H9 (cell line): ENCODE results near the gene EPS15. TPM values are rescaled to one million over a fixed set of nuclear protein-coding genes. Genes with fewer than 3 reads are reported as not detected.

Experiments
- DNase-seq: peaks from one replicate; pipeline ENCODE4 v3.0.0-alpha.2; 2017
- H2AFZ ChIP-seq: one replicate; pipeline ENCODE4 v1.6.1; 2013; ENCODE audit warnings: mild to moderate bottlenecking, low read length, control low read depth, moderate library complexity
- H2AK5ac ChIP-seq: 2 replicates; pipeline ENCODE4 v1.6.1; 2013; ENCODE audit warnings: low read length, control low read depth, mixed read lengths; ENCODE audit not compliant: insufficient read length
- H2BK120ac ChIP-seq: one replicate; pipeline ENCODE4 v1.6.1; 2013; ENCODE audit warnings: low read depth, mild to moderate bottlenecking, low read length, control low read depth, inconsistent platforms; ENCODE audit not compliant: poor library complexity, severe bottlenecking
- H2BK12ac ChIP-seq: 2 replicates; pipeline ENCODE4 v1.6.1; 2013; ENCODE audit warnings: low read length, control low read depth, mixed read lengths, low read depth; ENCODE audit not compliant: insufficient read length
- H2BK15ac ChIP-seq: 2 replicates; pipeline ENCODE4 v1.6.1; 2013; ENCODE audit warnings: low read depth, low read length, control low read depth
- H2BK20ac ChIP-seq: one replicate; pipeline ENCODE4 v1.6.1; 2013; ENCODE audit warnings: low read depth, mild to moderate bottlenecking, low read length, control low read depth, inconsistent platforms; ENCODE audit not compliant: poor library complexity, severe bottlenecking
- H2BK5ac ChIP-seq: 2 replicates; pipeline ENCODE4 v1.6.1; 2013; ENCODE audit warnings: low read length, control low read depth, mixed read lengths; ENCODE audit not compliant: insufficient read length
- H3K14ac ChIP-seq: 2 replicates; pipeline ENCODE4 v1.6.1; 2013; ENCODE audit warnings: low read length, control low read depth; ENCODE audit not compliant: insufficient read depth
- H3K18ac ChIP-seq: 2 replicates; pipeline ENCODE4 v1.6.1; 2013; ENCODE audit warnings: low read depth, mild to moderate bottlenecking, mixed read lengths, low read length, control low read depth; ENCODE audit not compliant: insufficient read length
- H3K23ac ChIP-seq: 2 replicates; pipeline ENCODE4 v1.6.1; 2013; ENCODE audit warnings: low read length, control low read depth, mixed read lengths, low read depth; ENCODE audit not compliant: insufficient read length
- H3K23me2 ChIP-seq: 2 replicates; pipeline ENCODE4 v1.6.1; 2013; ENCODE audit warnings: low read depth, mild to moderate bottlenecking, mixed read lengths, low read length, control low read depth; ENCODE audit not compliant: insufficient read length, poor library complexity, severe bottlenecking
- H3K27ac ChIP-seq: 2 replicates; pipeline ENCODE4 v1.5.1; 2013; ENCODE audit warnings: low read length, control low read depth, mixed read lengths, low read depth; ENCODE audit not compliant: insufficient read length
- H3K27me3 ChIP-seq: 2 replicates; pipeline ENCODE4 v1.6.1; 2013; ENCODE audit warnings: low read length, control low read depth, inconsistent platforms; ENCODE audit not compliant: insufficient read depth
- H3K4ac ChIP-seq: 2 replicates; pipeline ENCODE4 v1.6.1; 2013; ENCODE audit warnings: low read depth, mild to moderate bottlenecking, control low read depth, inconsistent platforms, low read length, moderate library complexity
- H3K4me1 ChIP-seq: 2 replicates; pipeline ENCODE4 v1.6.1; 2013; ENCODE audit warnings: low read length, control low read depth, inconsistent platforms; ENCODE audit not compliant: insufficient read depth
- H3K4me2 ChIP-seq: 2 replicates; pipeline ENCODE4 v1.6.1; 2013; ENCODE audit warnings: low read length, control low read depth, mixed read lengths; ENCODE audit not compliant: insufficient read length, insufficient read depth
- H3K56ac ChIP-seq: 2 replicates; pipeline ENCODE4 v1.6.1; 2013; ENCODE audit warnings: low read depth, mild to moderate bottlenecking, mixed read lengths, low read length, control low read depth; ENCODE audit not compliant: insufficient read length
- H3K79me1 ChIP-seq: 2 replicates; pipeline ENCODE4 v1.6.1; 2013; ENCODE audit warnings: low read depth, mild to moderate bottlenecking, moderate library complexity, low read length, control low read depth, inconsistent platforms; ENCODE audit not compliant: insufficient read depth, poor library complexity, severe bottlenecking
- H3K79me2 ChIP-seq: 2 replicates; pipeline ENCODE4 v1.6.1; 2013; ENCODE audit warnings: low read length, control low read depth, inconsistent platforms; ENCODE audit not compliant: insufficient read depth
- H3K9ac ChIP-seq: 2 replicates; pipeline ENCODE4 v1.6.1; 2013; ENCODE audit warnings: low read length, control low read depth, mixed read lengths; ENCODE audit not compliant: insufficient read length; ENCODE audit errors: extremely low read depth
- H3K9me3 ChIP-seq: one replicate; pipeline ENCODE4 v1.6.1; 2013; ENCODE audit warnings: low read depth, low read length, inconsistent platforms; ENCODE audit not compliant: control insufficient read depth
- H3T11ph ChIP-seq: one replicate; pipeline ENCODE4 v1.6.1; 2013; ENCODE audit warnings: mild to moderate bottlenecking, low read length, control low read depth, inconsistent platforms
- H4K20me1 ChIP-seq: one replicate; pipeline ENCODE4 v1.6.1; 2013; ENCODE audit not compliant: control insufficient read depth, insufficient read length, insufficient read depth
- H4K5ac ChIP-seq: 2 replicates; pipeline ENCODE4 v1.6.1; 2013; ENCODE audit warnings: low read depth, mild to moderate bottlenecking, mixed read lengths, low read length, control low read depth; ENCODE audit not compliant: insufficient read length
- H4K8ac ChIP-seq: replicated peaks from 2 replicates; pipeline ENCODE4 v1.6.1; 2013; ENCODE audit warnings: low read length, control low read depth, mixed read lengths, low read depth; ENCODE audit not compliant: insufficient read length
- H4K91ac ChIP-seq: 2 replicates; pipeline ENCODE4 v1.6.1; 2013; ENCODE audit warnings: low read depth, mild to moderate bottlenecking, moderate library complexity, mixed read lengths, low read length, control low read depth; ENCODE audit not compliant: insufficient read length
- H3K27ac Mint-ChIP-seq, 3 experiments: 2 replicates in 2 of 3; 3 replicates in 1 of 3; pipeline ENCODE4 v1.8.0; 2020 to 2021; ENCODE audit warnings: mixed read lengths in 3 of 3, mild to moderate bottlenecking in 1 of 3, moderate library complexity in 1 of 3
- H3K27me3 Mint-ChIP-seq: 2 replicates; pipeline ENCODE4 v1.8.0; 2021; ENCODE audit warnings: low read depth, mild to moderate bottlenecking, moderate library complexity, mixed read lengths
- H3K36me3 Mint-ChIP-seq, 3 experiments: 2 replicates in 2 of 3; 3 replicates in 1 of 3; pipeline ENCODE4 v1.8.0; 2020 to 2021; ENCODE audit warnings: low read depth in 3 of 3, mixed read lengths in 3 of 3; ENCODE audit not compliant: insufficient read depth in 1 of 3
- H3K4me1 Mint-ChIP-seq, 2 experiments: 2 replicates each; pipeline ENCODE4 v1.8.0; 2020; ENCODE audit warnings: mixed read lengths in 2 of 2
- H3K4me3 Mint-ChIP-seq, 2 experiments: 2 replicates in 1 of 2; 3 replicates in 1 of 2; pipeline ENCODE4 v1.8.0; 2020 to 2021; ENCODE audit warnings: mild to moderate bottlenecking in 2 of 2, mixed read lengths in 2 of 2, moderate library complexity in 1 of 2
- H3K9me3 Mint-ChIP-seq, 2 experiments: 2 replicates in 1 of 2; 3 replicates in 1 of 2; pipeline ENCODE4 v1.8.0; 2020; ENCODE audit warnings: mild to moderate bottlenecking in 2 of 2, mixed read lengths in 2 of 2, moderate library complexity in 1 of 2
- CTCF ChIP-seq: fragments of 200-600 bp; sonication (generic); conservative IDR thresholded peaks from 3 replicates; pipeline ENCODE4 v1.8.0; 2021; ENCODE audit warnings: antibody characterized with exemption, mild to moderate bottlenecking
- WGBS: extraction: QIAGEN DNeasy Blood & Tissue Kit; methylation state at CpG from one replicate; pipeline ENCODE4 v1.1.7; 2013; ENCODE audit warnings: missing lambda C conversion rate, low lambda C conversion rate, mixed read lengths; ENCODE audit not compliant: insufficient read length; ENCODE audit errors: extremely low coverage; 5-methylcytosine and 5-hydroxymethylcytosine counted together
- total RNA-seq: library from RNA; stranded (reverse); gene quantifications from 2 replicates; pipeline ENCODE4 v1.2.1, GENCODE V29; 2021

Gene EPS15
- total RNA-seq, 1 experiment from 2014 or later: 44.1 TPM

- no peaks in the 10 kb centered on the region for H4K20me1 ChIP-seq
- Mint-ChIP-seq H3K4me3 (peak overlapping the region; percentile 78 to 85), H3K27ac (peak overlapping the region; percentile 8 to 87 (median 64)), H3K27me3 (no peaks in the 10 kb centered on the region), H3K36me3 (no peaks in the 10 kb centered on the region), H3K4me1 (peaks cover 14 to 16% of the 10 kb centered on the region in 2 experiments), H3K9me3 (no peaks in the 10 kb centered on the region)
- peak overlapping the region; percentile 88 for H3K4me2 ChIP-seq
- no peak overlapping the region for H3K4ac ChIP-seq
- no peak overlapping the region for H3K23ac ChIP-seq
- H2AFZ ChIP-seq: no peak overlapping the region
- H3K79me2 ChIP-seq: no peaks in the 10 kb centered on the region; the same call in 1 of the 2 replicates
- H3K23me2 ChIP-seq: peaks cover 8% of the 10 kb centered on the region
- no peak overlapping the region for H3K18ac ChIP-seq
- H3K79me1 ChIP-seq: peaks cover 2% of the 10 kb centered on the region
- H3K9ac ChIP-seq: peak overlapping the region; percentile 20
- H2BK12ac ChIP-seq: no peak overlapping the region
- no peak overlapping the region for H4K8ac ChIP-seq
- H4K5ac ChIP-seq: no peak overlapping the region
- H4K91ac ChIP-seq: no peak overlapping the region
- no peak for TF ChIP-seq CTCF
- H2AK5ac ChIP-seq: no peak overlapping the region
- no peak overlapping the region for H3T11ph ChIP-seq
- no peak overlapping the region for H2BK15ac ChIP-seq
- no peak overlapping the region for H2BK20ac ChIP-seq
- H3K9me3 ChIP-seq: no peaks in the 10 kb centered on the region
- H3K56ac ChIP-seq: no peak overlapping the region
- no peak overlapping the region for H3K27ac ChIP-seq
- no CpG with 5 or more reads among the region's 20 CpGs for WGBS
- no peaks in the 10 kb centered on the region for H3K27me3 ChIP-seq
- H3K4me1 ChIP-seq: no peaks in the 10 kb centered on the region
- H2BK120ac ChIP-seq: no peak overlapping the region
- H3K14ac ChIP-seq: no peak overlapping the region
- H2BK5ac ChIP-seq: no peak overlapping the region
- peak; percentile 67 for DNase-seq
These were observed 957 bp downstream of the EPS15 start for GRCh38 chr1:51518033-51518585.
